Measurements from ENCODE around the gene YPEL1.
A peak's percentile ranks its signal among the peaks of the same experiment; 100 is the strongest.
"Not testable (repeated sequence)": the region's sequence is repeated elsewhere in the genome, so short reads cannot be mapped to it uniquely, and the experiment has no call there.

Gene YPEL1

GRCh38 chr22:21738081-21738480, 2.5 kb upstream of the YPEL1 start:
- H3K27ac Mint-ChIP-seq = no peak overlapping the region
- no peak overlapping the region for H3K4me3 Mint-ChIP-seq
- H3K9me3 Mint-ChIP-seq = no peaks in the 10 kb centered on the region
- peaks cover 19% of the 10 kb centered on the region for H3K4me1 Mint-ChIP-seq
- DNase-seq = no peak
- H3K36me3 Mint-ChIP-seq = peaks cover 3% of the 10 kb centered on the region
- H3K27me3 Mint-ChIP-seq = peaks cover 35% of the 10 kb centered on the region
- CTCF ChIA-PET = no interaction called here

GRCh38 chr22:21736948-21737347, 1.4 kb upstream of the YPEL1 start:
- peaks cover 35% of the 10 kb centered on the region for H3K27me3 Mint-ChIP-seq
- no peak for DNase-seq
- H3K4me1 Mint-ChIP-seq = peaks cover 19% of the 10 kb centered on the region
- CTCF ChIA-PET = no interaction called here
- H3K27ac Mint-ChIP-seq = no peak overlapping the region
- H3K9me3 Mint-ChIP-seq = no peaks in the 10 kb centered on the region
- H3K4me3 Mint-ChIP-seq = peak overlapping the region; percentile 61
- peaks cover 3% of the 10 kb centered on the region for H3K36me3 Mint-ChIP-seq

DNA sequence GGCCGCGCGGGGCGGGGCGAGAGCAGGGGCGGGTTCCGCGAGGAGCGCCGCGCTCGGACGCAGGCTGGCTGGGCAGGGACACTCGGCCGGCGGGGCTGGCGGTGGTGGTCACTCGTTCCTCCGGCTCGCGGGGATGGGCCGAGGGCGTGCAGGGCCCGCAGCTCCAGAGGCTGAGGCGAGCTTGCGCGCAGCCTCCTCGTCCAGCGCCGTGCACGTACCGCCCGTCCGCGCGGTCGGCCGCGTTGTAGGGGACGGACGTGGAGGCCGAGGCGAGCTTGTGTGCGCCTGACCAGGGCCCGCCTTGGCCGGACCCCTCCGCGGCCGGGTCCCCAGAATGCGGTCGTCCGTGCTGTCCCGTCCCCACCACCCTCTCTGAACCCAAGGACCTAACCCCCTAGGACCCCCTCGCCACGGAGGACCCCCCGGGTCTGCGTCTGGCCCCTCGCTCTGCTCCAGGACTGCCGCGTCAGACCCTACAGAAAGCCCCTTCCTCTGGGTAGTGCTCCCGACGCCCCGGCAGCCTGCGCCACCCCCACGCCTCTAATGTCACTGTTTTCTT, 569 bp upstream of the YPEL1 start:
- CTCF ChIA-PET = no interaction called here
- peak overlapping the region; percentile 61 for H3K4me3 Mint-ChIP-seq
- no peak for DNase-seq
- peaks cover 19% of the 10 kb centered on the region for H3K4me1 Mint-ChIP-seq
- peaks cover 3% of the 10 kb centered on the region for H3K36me3 Mint-ChIP-seq
- no peak overlapping the region for H3K27ac Mint-ChIP-seq
- no peaks in the 10 kb centered on the region for H3K9me3 Mint-ChIP-seq
- peaks cover 41% of the 10 kb centered on the region for H3K27me3 Mint-ChIP-seq

- H3K36me3 Mint-ChIP-seq = peaks cover 3% of the 10 kb centered on the region
- CTCF ChIA-PET = interaction anchor here (0.7 to 1.8 kb wide), 2 partner anchors 8 to 872 kb away, joined by 3 read pairs; no protein-coding TSS in a partner anchor
Measured at GRCh38 chr22:21734540-21735199, 924 bp downstream of the YPEL1 start.

DNA sequence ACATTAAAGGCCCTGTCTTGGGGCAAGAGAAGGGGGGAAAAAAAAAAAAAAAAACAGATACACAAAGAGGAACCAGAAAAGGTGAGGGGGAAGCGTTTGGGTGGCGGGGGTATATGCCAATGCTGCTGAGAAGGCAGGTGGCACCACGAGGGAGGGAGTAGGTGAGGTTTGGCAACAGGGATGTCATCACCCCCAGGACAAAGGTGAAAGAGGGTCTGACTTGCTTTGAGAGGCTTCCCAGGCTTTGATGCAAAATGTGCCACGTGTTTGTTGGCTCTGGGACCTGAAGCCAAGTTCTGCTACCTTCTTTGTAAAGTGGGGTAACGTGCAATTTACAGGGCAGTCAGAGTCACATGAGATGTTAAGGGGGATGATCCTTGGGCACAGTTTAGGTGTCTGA, 4.1 kb downstream of the YPEL1 start:
- Mint-ChIP-seq H3K27ac (no peak overlapping the region), H3K9me3 (no peaks in the 10 kb centered on the region), H3K4me1 (peaks cover 25% of the 10 kb centered on the region), H3K27me3 (peaks cover 16% of the 10 kb centered on the region), H3K4me3 (no peak overlapping the region), H3K36me3 (peaks cover 3% of the 10 kb centered on the region)
- CTCF ChIA-PET = no interaction called here
- DNase-seq = no peak

More at GRCh38 chr22:21734540-21735199, 924 bp downstream of the YPEL1 start:
- Mint-ChIP-seq H3K4me3 (peak overlapping the region; percentile 87), H3K27me3 (peaks cover 31% of the 10 kb centered on the region), H3K4me1 (peaks cover 19% of the 10 kb centered on the region), H3K9me3 (no peaks in the 10 kb centered on the region), H3K27ac (peak overlapping the region; percentile 93)
- peak; percentile 31 for DNase-seq

DNA sequence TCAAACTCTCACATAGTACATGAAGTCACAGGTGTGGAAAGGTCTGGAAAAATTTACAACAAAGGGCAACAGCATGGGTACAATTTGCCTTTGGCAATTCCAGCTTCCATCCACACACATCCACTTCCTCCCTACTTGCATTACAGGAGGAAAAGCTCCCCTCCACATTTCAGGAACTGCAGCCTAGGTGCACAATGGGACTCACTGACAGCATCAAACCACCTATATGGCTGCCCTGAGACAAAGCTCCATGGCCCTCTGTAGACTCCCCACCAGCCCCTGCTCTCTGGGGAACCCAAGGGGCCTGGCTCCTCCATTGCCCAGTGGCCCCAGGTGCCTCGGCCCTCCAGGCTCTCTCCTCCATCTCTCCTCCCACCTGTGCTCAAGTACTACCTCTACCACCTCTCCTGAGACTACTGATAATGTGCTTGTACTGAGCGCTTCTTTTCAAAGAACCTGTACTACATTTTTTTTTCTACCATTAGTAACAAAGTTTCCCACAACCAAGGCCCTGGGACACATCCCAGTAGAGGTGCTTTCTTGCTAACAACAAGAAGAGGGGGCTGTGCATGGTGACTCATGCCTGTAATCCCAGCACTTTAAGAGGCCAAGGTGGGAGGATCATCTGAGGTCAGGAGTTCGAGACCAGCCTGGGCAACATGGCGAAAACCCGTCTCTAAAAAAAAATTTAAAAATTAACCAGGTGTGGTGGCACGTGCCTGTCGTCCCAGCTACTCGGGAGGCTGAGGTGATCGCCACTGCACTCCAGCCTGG, 4.9 kb downstream of the YPEL1 start:
- Mint-ChIP-seq H3K4me3 (no peak overlapping the region), H3K27me3 (peaks cover 14% of the 10 kb centered on the region), H3K4me1 (peaks cover 28% of the 10 kb centered on the region), H3K9me3 (no peaks in the 10 kb centered on the region), H3K36me3 (peaks cover 3% of the 10 kb centered on the region), H3K27ac (no peak overlapping the region)
- no peak for DNase-seq
- CTCF ChIA-PET = no interaction called here

DNA sequence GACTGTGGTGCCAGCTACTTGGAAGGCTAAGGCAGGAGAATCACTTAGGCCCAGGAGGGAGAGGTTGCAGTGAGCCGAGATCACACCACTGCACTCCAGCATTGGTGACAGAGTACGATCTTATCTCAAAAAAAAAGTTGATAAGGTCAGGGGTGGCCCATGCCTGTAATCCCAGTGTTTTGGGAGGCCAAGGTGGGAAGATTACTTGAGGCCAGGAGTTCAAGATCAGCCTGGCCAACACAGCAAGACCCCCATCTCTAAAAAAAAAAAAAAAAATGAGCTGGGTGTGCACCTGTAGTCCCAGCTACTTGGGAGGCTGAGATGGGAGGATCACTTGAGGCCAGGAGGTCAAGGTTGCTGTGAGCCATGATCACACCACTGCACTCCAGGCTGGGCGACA, 6.4 kb downstream of the YPEL1 start:
- H3K27ac Mint-ChIP-seq, H3K9me3 Mint-ChIP-seq, DNase-seq, H3K36me3 Mint-ChIP-seq, H3K4me3 Mint-ChIP-seq: not testable (repeated sequence)
- Mint-ChIP-seq H3K27me3 (peaks cover 14% of the 10 kb centered on the region), H3K4me1 (peaks cover 17% of the 10 kb centered on the region)
- CTCF ChIA-PET = interaction anchor here (0.6 kb wide), 1 partner anchor 219 kb away, joined by 3 read pairs; no protein-coding TSS in a partner anchor

DNA sequence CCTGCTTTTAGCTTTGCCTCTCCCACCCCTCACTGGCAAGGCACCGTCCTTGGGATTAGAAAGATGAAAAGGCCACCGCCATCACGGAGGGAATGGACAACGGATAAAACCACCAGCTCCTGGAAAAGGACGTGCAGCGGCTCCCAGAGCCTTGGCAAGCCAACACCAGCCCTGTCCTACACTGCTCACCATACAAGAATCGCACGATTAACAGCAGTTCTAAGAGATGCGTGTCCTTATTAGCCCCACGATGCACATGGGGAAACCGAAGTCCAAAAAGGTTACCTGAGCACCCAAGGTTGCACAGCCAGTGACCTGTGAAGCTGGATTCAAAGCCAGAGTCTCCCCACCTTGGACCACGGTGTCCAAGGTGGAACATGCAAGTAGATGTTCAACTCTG, 7.3 kb downstream of the YPEL1 start:
- Mint-ChIP-seq H3K4me3 (no peak overlapping the region), H3K27ac (no peak overlapping the region), H3K36me3 (no peaks in the 10 kb centered on the region), H3K4me1 (peaks cover 9% of the 10 kb centered on the region), H3K27me3 (peaks cover 14% of the 10 kb centered on the region), H3K9me3 (no peaks in the 10 kb centered on the region)
- no peak for DNase-seq
- CTCF ChIA-PET = no interaction called here

DNA sequence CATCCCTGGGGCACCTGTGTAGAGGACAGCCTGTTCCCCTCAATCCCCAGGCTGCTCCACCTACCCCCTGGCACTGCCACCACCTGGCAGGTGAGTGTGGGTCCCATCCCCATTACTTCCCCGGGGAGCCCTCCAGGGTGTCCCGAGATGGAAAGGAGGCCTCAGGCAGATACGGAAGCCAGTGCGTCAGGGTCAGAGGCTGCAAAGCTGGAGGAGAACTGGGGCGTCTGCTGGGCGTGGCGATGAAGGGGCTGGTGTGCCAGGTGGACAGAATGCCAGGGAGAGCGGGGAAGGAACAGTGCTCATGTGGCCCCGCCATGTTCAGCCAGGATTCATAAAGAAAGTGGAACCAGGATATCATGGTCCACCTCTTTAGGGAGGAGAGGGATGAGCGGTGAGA, 7.8 kb downstream of the YPEL1 start:
- H3K27ac Mint-ChIP-seq = no peak overlapping the region
- H3K36me3 Mint-ChIP-seq = no peaks in the 10 kb centered on the region
- no peaks in the 10 kb centered on the region for H3K9me3 Mint-ChIP-seq
- H3K4me1 Mint-ChIP-seq = peaks cover 9% of the 10 kb centered on the region
- CTCF ChIA-PET = no interaction called here
- no peak for DNase-seq
- peaks cover 14% of the 10 kb centered on the region for H3K27me3 Mint-ChIP-seq
- H3K4me3 Mint-ChIP-seq = no peak overlapping the region

DNA sequence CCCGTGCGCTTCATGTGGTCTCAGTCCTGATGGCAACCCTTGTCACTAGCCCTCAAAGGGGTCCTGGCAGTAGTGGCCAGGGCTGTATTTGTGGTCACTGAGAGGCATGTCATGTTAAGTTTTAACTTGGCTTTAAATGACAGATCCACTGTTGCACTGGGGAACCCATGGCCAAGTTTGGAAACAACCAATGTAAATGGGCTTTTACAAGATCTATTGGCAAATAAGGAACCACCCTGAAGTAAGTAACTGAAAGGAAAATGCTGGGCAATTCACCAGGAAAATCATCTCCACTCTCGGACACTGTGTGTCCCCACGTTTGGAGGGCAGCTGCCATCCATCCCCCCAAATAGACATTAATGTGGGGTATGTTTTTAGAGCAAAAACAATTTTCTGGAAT, 8.4 kb downstream of the YPEL1 start:
- no peak for DNase-seq
- Mint-ChIP-seq H3K4me1 (peaks cover 9% of the 10 kb centered on the region), H3K36me3 (no peaks in the 10 kb centered on the region), H3K4me3 (no peak overlapping the region), H3K27ac (no peak overlapping the region), H3K27me3 (peaks cover 14% of the 10 kb centered on the region), H3K9me3 (no peaks in the 10 kb centered on the region)
- CTCF ChIA-PET = interaction anchor here (1.0 to 1.9 kb wide), 2 partner anchors 14 to 67 kb away, joined by 5 read pairs; no protein-coding TSS in a partner anchor

DNA sequence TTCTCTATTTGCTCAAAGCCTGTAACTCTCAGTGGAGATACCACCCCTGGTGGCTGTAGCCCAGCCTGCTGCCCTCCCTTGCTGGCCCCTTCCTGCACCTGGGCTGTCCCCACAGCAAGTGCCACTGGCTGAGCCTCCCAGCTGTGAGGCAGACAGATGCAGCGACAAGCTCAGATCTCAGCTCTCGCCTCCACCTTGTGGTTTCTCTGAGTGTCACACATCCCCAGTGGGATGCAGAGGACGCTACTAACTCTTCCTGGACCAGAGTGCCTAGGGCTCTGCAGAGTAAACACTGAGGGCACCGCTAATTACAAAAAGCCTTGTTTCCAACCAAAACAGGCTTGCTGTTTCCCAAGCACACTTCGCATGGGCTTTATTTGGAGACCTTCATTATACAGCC, 8.9 kb downstream of the YPEL1 start:
- Mint-ChIP-seq H3K4me3 (no peak overlapping the region), H3K27me3 (peaks cover 13% of the 10 kb centered on the region), H3K4me1 (peaks cover 9% of the 10 kb centered on the region), H3K27ac (no peak overlapping the region), H3K9me3 (no peaks in the 10 kb centered on the region), H3K36me3 (no peaks in the 10 kb centered on the region)
- CTCF ChIA-PET = interaction anchor here (0.6 to 1.9 kb wide), 4 partner anchors 13 to 80 kb away, joined by 3 to 5 read pairs (median 4); no protein-coding TSS in a partner anchor
- peak; percentile 71 for DNase-seq

- Mint-ChIP-seq H3K9me3 (no peaks in the 10 kb centered on the region), H3K27ac (no peak overlapping the region), H3K4me3 (no peak overlapping the region), H3K36me3 (no peaks in the 10 kb centered on the region), H3K27me3 (peaks cover 8% of the 10 kb centered on the region), H3K4me1 (peaks cover 9% of the 10 kb centered on the region)
- CTCF ChIA-PET = interaction anchor here (0.6 to 1.9 kb wide), 5 partner anchors 11 to 79 kb away, joined by 3 to 5 read pairs (median 4); no protein-coding TSS in a partner anchor
- DNase-seq = no peak
Measured at GRCh38 chr22:21725956-21726649, 9.5 kb downstream of the YPEL1 start.

GRCh38 chr22:21724496-21724895, 11.1 kb downstream of the YPEL1 start:
- CTCF ChIA-PET = interaction anchor here (1.4 kb wide), 1 partner anchor 11 kb away, joined by 5 read pairs; no protein-coding TSS in a partner anchor
- H3K36me3 Mint-ChIP-seq, DNase-seq, H3K27ac Mint-ChIP-seq, H3K9me3 Mint-ChIP-seq, H3K27me3 Mint-ChIP-seq, H3K4me3 Mint-ChIP-seq, H3K4me1 Mint-ChIP-seq: not testable (repeated sequence)

DNA sequence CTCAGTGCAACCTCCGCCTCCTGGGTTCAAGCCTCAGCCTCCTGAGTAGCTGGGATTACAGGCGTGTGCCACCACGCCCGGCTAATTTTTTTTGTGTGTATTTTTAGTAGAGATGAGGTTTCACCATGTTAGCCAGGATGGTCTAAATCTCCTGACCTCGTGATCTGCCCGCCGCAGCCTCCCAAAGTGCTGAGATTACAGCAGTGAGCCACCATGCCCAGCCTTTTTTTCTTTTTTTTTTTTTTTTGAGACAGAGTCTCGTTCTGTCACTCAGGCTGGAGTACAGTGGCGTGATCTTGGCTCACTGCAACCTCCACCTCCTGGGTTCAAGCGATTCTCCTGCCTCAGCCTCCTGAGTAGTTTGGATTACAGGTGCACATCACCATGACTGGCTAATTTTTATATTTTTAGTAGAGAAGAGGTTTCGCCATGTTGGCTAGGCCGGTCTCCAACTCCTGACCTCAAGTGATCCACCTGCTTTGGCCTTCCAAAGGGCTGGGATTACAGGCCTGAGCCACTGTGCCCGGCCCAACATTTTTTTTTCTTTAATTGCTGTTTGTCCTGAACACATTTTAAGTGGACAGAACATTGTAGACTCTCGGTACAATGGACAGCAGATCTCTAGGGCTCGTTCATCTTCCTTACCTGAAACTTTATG, 14.3 kb downstream of the YPEL1 start:
- H3K9me3 Mint-ChIP-seq, H3K4me3 Mint-ChIP-seq, H3K27ac Mint-ChIP-seq, DNase-seq, H3K36me3 Mint-ChIP-seq, H3K4me1 Mint-ChIP-seq, CTCF ChIA-PET: not testable (repeated sequence)
- peaks cover 16% of the 10 kb centered on the region for H3K27me3 Mint-ChIP-seq

All from activated naive CD4-positive, alpha-beta T cell treated with anti-CD3 and anti-CD28 coated beads, Interleukin-2, amount 10 ng/mL, durations not matched to agents 7 days and 5 days (primary cell).